HL-60 (cell line): Measurements from ENCODE around the gene MRPS18C.

ENCODE experiments used
- DNase-seq, 2 experiments: peaks; one replicate each; pipeline ENCODE4 v3.0.0-alpha.2; 2010 to 2020; ENCODE audit warnings: low read depth in 1 of 2, low spot score in 1 of 2
- H3K27ac ChIP-seq: fragments of 250-450 bp; sonication (Bioruptor Pico); replicated peaks from 2 replicates; pipeline ENCODE4 v1.5.1; 2020; ENCODE audit warnings: mild to moderate bottlenecking, moderate library complexity
- H3K27me3 ChIP-seq: fragments of 250-450 bp; sonication (Bioruptor Pico); 2 replicates; pipeline ENCODE4 v1.5.1; 2021; ENCODE audit warnings: mild to moderate bottlenecking, moderate library complexity; ENCODE audit not compliant: insufficient read depth, poor library complexity, severe bottlenecking
- H3K4me3 ChIP-seq: replicated peaks from 2 replicates; pipeline ENCODE4 v1.5.1; 2011; ENCODE audit warnings: mild to moderate bottlenecking, control low read depth, low read length; ENCODE audit not compliant: insufficient read depth
- CTCF ChIP-seq: IDR thresholded peaks from one replicate; pipeline ENCODE4 v1.5.1; 2011; ENCODE audit warnings: low read length, control low read depth, inconsistent platforms; ENCODE audit not compliant: insufficient read depth
- GABPA ChIP-seq: IDR thresholded peaks from 2 replicates; pipeline ENCODE4 v1.6.1; 2012; ENCODE audit warnings: low read depth
- POLR2AphosphoS5 ChIP-seq: IDR thresholded peaks from 2 replicates; pipeline ENCODE4 v1.6.1; 2012; ENCODE audit warnings: low read depth
- REST ChIP-seq: IDR thresholded peaks from 2 replicates; pipeline ENCODE4 v1.6.1; 2012; ENCODE audit warnings: low read depth; ENCODE audit not compliant: insufficient replicate concordance
- SPI1 ChIP-seq: IDR thresholded peaks from 2 replicates; pipeline ENCODE4 v1.6.1; 2012; ENCODE audit warnings: low read depth, mild to moderate bottlenecking, borderline replicate concordance
- long read RNA-seq: library from polyadenylated mRNA; unstranded; transcript quantifications from one replicate; pipeline ENCODE4 v2.0.0, GENCODE V29; 2020

The MRPS18C gene
- long read RNA-seq, transcript MRPS18C-208 (2 exons, 2,482 nt), result major isoform, 21 of 46 reads
- long read RNA-seq, transcript MRPS18C-201 (6 exons, 1,643 nt), result minor isoform, 16 of 46 reads
- long read RNA-seq, partial matches to known transcripts, result 1 of 46 reads
- long read RNA-seq, other reads (novel, unspliced or antisense), result 4 of 46 reads

- H3K4me3 ChIP-seq, result peak within 1 kb of the TSS; percentile 92
- peak; percentile 98 to 99 for DNase-seq
- peak within 1 kb of the TSS; percentile 92 for H3K27ac ChIP-seq
- H3K27me3 ChIP-seq, result no peaks in the 10 kb centered on the region
- TF ChIP-seq CTCF (no peak), SPI1 (peak; percentile 78; the same call in 1 of the 2 replicates), POLR2AphosphoS5 (peak; percentile 96), GABPA (peak; percentile 99), REST (peak; percentile 25)
These were observed at the start of gene MRPS18C, which contains the start of gene HELQ for GRCh38 chr4:83455281-83456183. Gene MRPS18C, plus strand, starts transcription at chr4:83456058. Its CDS starts 20 bp downstream, at chr4:83456078. Gene HELQ, minus strand, starts transcription at chr4:83455823. Its CDS starts 130 bp downstream, at chr4:83455693.

- no peaks in the 10 kb centered on the region for H3K27me3 ChIP-seq
- no peak overlapping the region for H3K27ac ChIP-seq
- TF ChIP-seq CTCF (no peak), GABPA (no peak), POLR2AphosphoS5 (no peak), SPI1 (no peak), REST (no peak)
- no peak for DNase-seq
- no peak overlapping the region for H3K4me3 ChIP-seq
These were observed 47.0 kb upstream of the MRPS18C start for GRCh38 chr4:83408908-83409307.

- no peak for DNase-seq
- no peaks in the 10 kb centered on the region for H3K27me3 ChIP-seq
- no peak overlapping the region for H3K4me3 ChIP-seq
- TF ChIP-seq CTCF (no peak), POLR2AphosphoS5 (no peak), REST (no peak), SPI1 (no peak), GABPA (no peak)
- H3K27ac ChIP-seq, result no peak overlapping the region
These were observed 42.2 kb upstream of the MRPS18C start for GRCh38 chr4:83413676-83414075.
